Non-pigmented ciliary epithelial cell (primary cell): Measurements from ENCODE around the gene OSBPL5.

Experiments
- DNase-seq: peaks from one replicate; pipeline ENCODE4 v3.0.0-alpha.2; 2010; ENCODE audit warnings: low read depth

Gene OSBPL5

GRCh38 chr11:3096909-3097530 lies 68.1 kb downstream of the OSBPL5 start:
- DNase-seq, result no peak

DNA sequence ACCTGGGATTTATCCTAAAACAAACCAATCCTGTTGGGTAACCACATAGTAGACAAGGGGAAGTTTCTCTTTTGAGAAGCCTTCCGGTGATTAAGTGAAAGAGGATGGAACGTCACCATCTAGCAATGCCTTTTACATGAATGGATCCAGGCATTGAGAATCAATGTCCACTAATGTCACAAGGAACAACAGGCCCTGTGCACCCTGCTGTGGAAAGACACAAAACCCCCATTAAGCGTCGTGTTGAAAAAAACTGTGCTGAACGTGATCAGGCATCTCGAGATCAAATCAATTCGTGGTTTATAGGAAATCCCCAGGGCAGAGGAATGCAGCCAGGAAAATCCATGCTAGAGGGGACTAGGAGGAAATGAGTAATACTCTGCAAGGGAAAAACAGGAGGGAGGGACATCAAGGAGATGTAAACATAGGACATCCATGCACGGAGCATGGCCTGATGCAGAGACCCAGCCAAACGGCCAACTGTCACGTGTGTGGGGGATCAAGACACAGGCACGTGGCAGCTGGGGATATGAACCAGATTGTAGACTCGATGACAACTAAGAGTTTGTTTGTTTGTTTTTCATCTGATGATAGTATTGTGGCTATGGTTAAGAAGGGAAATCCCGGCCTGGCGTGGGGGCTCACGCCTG lies 69.3 kb downstream of the OSBPL5 start:
- peak; percentile 44 for DNase-seq

- DNase-seq, result no peak
Observed at GRCh38 chr11:3094223-3094824, 70.8 kb downstream of the OSBPL5 start.

DNA sequence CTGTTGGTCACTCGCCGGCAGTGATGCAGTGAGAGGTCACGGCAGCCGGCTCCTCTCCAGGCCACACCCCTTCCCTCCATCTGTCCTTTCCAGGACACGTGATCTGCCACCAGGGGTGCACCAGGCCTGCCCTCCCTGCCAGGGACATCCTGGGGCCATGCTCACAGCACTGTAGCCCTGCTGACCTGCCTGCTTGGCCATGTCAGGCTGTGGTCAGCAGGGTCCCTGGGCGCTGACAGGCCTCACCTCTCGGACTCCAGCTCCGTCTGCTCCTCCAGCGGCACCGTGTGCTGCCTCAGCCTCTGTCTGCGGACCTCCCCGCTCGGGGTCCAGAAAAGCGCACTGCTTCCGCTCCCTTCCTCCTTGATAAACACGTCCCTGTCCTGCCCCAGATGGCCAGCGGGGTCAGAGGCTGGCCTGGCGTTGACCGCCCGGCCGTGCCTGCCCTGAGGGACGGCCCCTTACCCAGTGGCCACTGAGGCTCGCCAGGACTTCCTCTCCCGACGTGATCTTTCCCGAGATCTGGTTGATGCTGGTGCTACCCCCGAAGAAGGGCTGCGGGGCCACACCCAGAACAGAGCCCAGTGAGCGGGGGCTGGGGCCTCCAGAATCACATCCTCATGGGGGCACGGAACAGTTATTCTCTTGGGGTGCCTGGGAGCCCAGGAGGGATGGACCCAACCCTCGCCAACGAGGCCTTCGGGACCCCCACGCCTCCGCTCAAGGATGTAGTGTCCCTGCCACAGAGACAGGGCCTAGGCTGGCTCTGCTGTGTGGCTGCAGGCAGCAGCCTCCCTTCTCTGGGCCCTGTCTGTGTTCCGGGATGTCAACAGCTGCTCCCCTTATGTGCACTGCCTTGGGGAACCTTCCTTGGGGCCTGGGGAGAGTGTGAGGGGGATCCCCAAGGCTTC lies 71.6 kb downstream of the OSBPL5 start:
- DNase-seq, result no peak

DNA sequence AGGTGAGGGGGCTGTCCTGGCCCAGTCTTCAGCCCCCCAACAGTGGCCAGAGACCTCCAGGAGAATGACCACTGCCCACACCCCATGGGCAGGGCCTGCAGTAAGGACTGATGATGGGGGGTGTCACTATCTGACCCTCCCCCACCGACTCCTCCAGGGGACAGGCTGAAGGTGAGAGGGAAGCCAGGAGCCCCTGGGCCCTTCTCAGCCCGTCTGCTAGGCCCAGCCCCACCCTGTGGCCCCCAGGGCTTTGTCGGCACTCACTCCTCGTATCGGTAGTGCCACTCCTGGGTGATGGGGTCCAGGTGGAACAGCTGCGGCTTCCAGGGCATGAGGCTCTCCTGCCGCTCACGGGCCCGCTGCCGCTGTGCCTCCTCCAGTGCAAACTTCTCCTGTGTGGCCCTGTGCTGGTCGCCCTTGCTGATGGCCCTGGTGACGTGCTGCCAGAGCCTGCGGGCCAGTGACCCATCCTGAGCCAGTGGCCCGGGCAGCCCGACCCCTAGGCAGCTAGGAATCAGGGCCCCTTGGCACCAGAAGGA lies 72.4 kb downstream of the OSBPL5 start:
- no peak for DNase-seq

- DNase-seq, result no peak
Observed at GRCh38 chr11:3091846-3092602, 73.1 kb downstream of the OSBPL5 start.

DNA sequence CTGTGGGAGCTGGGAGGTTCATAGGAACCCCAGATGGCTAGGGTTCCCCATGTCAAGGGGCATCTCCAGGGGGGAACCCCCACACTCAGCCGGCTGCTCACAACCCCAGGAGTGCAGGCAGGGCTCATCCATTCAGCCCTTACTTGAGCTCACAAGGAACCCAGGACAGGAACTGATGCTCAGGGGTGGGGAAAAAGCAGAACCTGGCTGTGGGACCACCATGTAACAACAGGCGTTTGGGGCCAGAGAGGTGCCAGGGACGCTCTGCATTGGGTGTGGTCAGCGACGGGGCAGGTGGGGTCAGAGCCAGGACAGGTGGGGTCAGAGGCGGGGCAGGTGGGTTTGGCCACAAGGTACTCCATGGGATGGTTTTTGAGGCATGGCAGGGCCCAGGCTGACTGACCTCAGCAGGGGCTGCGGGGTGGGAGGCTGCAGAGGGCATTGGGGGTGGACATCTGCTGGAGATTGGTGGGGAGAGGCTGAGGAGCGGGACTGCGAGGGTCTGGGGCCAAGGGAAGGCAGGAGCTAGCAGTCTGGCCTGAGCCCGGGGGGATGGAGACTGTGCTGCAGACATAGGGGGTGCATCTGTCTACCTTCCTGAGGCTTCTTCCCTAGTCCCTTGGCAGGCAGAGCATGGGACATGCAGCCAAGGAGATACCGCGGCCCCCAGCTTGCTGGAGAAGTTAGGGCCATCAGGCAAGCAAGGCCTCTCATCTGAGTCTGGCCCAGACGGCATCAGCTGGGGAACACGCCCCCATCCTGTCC lies 73.8 kb downstream of the OSBPL5 start:
- no peak for DNase-seq

GRCh38 chr11:3090096-3090901 lies 74.8 kb downstream of the OSBPL5 start:
- DNase-seq, result no peak

DNA sequence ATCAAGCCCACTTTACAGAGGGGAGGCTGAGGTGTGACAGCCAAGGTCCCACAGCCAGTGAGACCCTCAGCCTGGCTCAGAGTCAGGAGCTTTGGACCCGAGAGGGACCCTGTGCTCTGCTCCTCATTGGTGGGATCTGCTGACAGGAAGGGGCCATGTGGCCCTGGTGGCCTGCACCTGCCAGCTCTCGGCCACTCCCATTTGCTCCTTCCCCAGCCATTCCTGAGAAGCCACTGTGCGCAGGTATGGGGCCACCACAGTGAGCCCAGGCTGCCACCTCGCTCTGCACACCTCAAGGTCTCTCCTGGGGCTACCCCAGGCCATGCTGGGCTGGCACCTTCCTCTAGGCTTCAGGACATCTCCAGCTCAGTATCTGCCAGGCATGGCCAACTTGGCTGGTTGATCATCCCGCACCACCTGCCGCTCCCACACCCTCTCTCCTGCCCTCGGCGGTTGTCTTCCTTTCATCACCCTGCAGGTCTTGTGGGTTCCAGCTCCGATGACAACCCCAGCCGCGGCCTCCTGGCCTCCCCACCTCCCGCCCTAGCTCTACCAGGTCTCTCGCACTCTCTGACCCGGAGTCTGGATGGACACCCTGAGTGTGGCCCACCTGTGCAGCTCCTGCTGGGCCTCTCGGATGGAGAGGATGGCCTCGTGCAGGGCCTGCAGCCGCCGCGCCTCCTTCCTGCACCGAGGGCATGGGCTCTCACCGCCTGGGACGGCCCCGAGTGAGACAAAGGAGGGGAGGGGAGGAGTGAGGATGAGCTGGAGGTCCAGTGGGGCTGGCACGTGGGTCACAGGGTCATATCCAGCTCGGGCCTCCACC lies 75.7 kb downstream of the OSBPL5 start:
- no peak for DNase-seq

DNA sequence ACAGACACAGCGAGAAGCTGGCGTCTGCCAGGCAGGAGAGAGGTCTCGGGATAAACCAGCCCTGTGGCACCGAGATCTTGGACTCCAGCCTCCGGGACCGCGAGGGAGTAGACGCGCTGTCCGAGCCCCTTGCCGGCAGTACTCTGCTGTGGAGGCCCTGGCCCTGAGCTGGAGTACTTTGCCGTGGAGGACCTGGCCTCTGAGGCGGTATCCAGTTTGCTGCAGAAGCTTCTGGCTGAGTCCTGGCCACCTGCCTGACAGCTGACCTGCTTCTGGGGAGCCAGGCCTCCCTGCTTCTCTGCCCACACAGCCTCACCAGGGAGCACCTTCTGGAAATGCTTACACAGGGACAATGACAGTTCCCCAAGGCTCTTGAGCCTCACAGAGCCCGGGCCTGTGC lies 76.3 kb downstream of the OSBPL5 start:
- no peak for DNase-seq

- DNase-seq, result no peak
Observed at GRCh38 chr11:3087821-3088800, 77.0 kb downstream of the OSBPL5 start.

DNA sequence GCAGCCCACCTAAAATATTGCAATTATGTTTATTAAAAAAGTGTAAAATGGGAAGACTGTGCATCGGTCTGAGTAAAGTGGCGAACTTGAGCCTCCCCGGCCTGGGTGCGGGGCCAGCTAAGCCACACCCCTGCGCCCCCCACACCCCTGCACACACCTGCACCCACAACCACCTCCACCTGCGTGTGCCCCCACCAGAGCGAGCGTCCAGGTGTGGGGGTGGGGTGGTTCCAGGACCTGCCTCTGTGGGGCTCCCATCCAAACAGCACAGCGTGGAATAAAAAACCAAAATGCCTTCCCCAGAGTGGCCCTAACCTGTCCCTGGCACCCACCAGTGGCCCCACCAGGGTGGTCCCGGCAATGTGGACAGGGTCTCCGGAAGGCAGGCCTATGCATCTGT lies 77.7 kb downstream of the OSBPL5 start:
- no peak for DNase-seq

GRCh38 chr11:3086671-3087150 lies 78.4 kb downstream of the OSBPL5 start:
- DNase-seq, result no peak

DNA sequence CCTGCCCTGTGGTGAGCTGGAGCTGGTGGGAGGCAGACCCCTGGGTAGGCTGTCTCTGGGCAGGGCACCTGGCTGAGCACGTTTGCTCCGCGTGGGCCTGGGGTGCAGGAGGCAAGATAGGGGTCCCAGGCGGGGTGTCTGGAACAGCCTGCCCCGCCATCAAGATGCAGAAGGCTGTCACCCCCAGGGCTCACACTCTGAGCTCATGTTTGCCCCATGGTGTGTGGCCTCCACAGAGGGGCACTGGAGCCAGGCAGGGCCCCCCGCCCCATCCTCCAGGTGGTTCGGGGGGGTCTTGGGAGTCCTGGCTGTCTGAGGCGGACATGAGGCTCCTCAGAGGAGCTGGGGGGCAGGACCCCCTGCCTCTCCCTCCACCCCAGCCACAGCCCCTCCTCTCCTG lies 79.0 kb downstream of the OSBPL5 start:
- no peak for DNase-seq

GRCh38 chr11:3085052-3085451 lies 80.1 kb downstream of the OSBPL5 start:
- DNase-seq, result no peak

GRCh38 chr11:3083321-3083720 lies 81.8 kb downstream of the OSBPL5 start:
- no peak for DNase-seq

DNA sequence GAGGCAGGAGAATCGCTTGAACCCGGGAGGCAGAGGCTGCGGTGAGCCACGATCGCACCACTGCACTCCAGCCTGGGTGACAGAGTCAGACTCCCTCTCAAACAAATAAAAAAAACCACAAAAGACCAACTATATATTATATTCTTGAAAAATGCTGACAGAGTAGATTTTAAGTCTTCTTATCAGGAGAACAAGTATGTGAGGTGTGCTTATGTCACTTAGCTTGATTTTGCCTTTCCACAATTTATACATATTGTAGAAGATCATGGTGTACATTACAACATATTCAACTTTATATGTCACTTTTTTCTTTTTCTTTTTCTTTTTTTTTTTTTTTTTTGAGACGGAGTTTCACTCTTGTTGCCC lies 83.7 kb downstream of the OSBPL5 start:
- no peak for DNase-seq
